Central memory CD4-positive, alpha-beta T cell (primary cell): Measurements from ENCODE around the gene RABGGTA.

Source experiments
- DNase-seq: peaks from one replicate; pipeline ENCODE4 v3.0.0; 2022

Gene RABGGTA

GRCh38 chr14:24300326-24300980 lies 29.1 kb upstream of the RABGGTA start:
- DNase-seq, result no peak

- peak; percentile 89 for DNase-seq
These were observed 28.1 kb upstream of the RABGGTA start, which contains the start of the genes DHRS1 and NOP9 for GRCh38 chr14:24299255-24300191. Gene DHRS1, minus strand, starts transcription at chr14:24299780. Its CDS starts 674 bp downstream, at chr14:24299106. Gene NOP9, plus strand, starts transcription at chr14:24299850. Its CDS starts 105 bp downstream, at chr14:24299955.

- DNase-seq, result no peak
These were observed 27.5 kb upstream of the RABGGTA start for GRCh38 chr14:24298892-24299254.

- no peak for DNase-seq
These were observed 26.0 kb upstream of the RABGGTA start for GRCh38 chr14:24297190-24297964.

GRCh38 chr14:24296341-24297157 lies 25.2 kb upstream of the RABGGTA start:
- peak; percentile 74 for DNase-seq

GRCh38 chr14:24293525-24293924 lies 22.1 kb upstream of the RABGGTA start:
- no peak for DNase-seq

- DNase-seq, result no peak
These were observed 20.9 kb upstream of the RABGGTA start for GRCh38 chr14:24292118-24292807.

GRCh38 chr14:24291446-24292117 lies 20.2 kb upstream of the RABGGTA start:
- no peak for DNase-seq

GRCh38 chr14:24290746-24291145 lies 19.3 kb upstream of the RABGGTA start:
- no peak for DNase-seq

- DNase-seq, result no peak
These were observed 18.4 kb upstream of the RABGGTA start for GRCh38 chr14:24289649-24290280.

- no peak for DNase-seq
These were observed 15.6 kb upstream of the RABGGTA start for GRCh38 chr14:24286996-24287395.

GRCh38 chr14:24285351-24285750 lies 14.0 kb upstream of the RABGGTA start:
- DNase-seq, result no peak

GRCh38 chr14:24284501-24285035 lies 13.2 kb upstream of the RABGGTA start:
- no peak for DNase-seq

GRCh38 chr14:24283796-24284460 lies 12.5 kb upstream of the RABGGTA start:
- DNase-seq, result no peak

- DNase-seq, result no peak
These were observed 11.3 kb upstream of the RABGGTA start for GRCh38 chr14:24282736-24283135.

GRCh38 chr14:24281636-24282035 lies 10.2 kb upstream of the RABGGTA start:
- no peak for DNase-seq

GRCh38 chr14:24280797-24281460 lies 9.5 kb upstream of the RABGGTA start:
- no peak for DNase-seq

GRCh38 chr14:24279301-24280186 lies 8.1 kb upstream of the RABGGTA start:
- DNase-seq, result peak; percentile 63
